HG03521 (cell line): Measurements from ENCODE around the gene KCNAB3.

Experiments used
- ATAC-seq: cut with Tn5 transposase; IDR thresholded peaks from one replicate; pipeline ENCODE4 v1.9.1; 2021; ENCODE audit warnings: mild to moderate bottlenecking, moderate library complexity; ENCODE audit not compliant: unreplicated experiment

Gene KCNAB3

GRCh38 chr17:7940743-7941142 is 11.1 kb upstream of the KCNAB3 start:
- no peak for ATAC-seq

GRCh38 chr17:7940034-7940433 is 10.4 kb upstream of the KCNAB3 start:
- ATAC-seq: no peak

- ATAC-seq: no peak
Measured at GRCh38 chr17:7935859-7936258, 6.2 kb upstream of the KCNAB3 start.

DNA sequence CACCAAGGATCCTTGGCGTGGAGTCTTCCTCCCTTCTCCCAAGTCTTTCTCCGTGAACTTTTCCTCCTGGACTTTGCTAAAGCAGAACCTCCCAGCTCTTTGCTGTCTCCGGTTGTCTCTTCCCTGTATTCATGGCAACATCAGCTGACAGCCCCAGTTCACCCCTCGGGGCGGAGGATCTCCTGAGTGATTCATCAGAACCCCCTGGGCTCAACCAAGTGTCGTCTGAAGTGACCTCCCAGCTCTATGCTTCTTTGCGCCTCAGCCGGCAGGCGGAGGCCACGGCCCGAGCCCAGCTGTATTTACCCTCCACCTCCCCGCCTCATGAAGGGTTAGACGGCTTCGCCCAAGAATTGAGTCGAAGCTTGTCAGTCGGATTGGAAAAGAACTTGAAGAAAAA is 3.3 kb upstream of the KCNAB3 start:
- no peak for ATAC-seq

- ATAC-seq: no peak
Measured at GRCh38 chr17:7932483-7932891, 2.8 kb upstream of the KCNAB3 start.

DNA sequence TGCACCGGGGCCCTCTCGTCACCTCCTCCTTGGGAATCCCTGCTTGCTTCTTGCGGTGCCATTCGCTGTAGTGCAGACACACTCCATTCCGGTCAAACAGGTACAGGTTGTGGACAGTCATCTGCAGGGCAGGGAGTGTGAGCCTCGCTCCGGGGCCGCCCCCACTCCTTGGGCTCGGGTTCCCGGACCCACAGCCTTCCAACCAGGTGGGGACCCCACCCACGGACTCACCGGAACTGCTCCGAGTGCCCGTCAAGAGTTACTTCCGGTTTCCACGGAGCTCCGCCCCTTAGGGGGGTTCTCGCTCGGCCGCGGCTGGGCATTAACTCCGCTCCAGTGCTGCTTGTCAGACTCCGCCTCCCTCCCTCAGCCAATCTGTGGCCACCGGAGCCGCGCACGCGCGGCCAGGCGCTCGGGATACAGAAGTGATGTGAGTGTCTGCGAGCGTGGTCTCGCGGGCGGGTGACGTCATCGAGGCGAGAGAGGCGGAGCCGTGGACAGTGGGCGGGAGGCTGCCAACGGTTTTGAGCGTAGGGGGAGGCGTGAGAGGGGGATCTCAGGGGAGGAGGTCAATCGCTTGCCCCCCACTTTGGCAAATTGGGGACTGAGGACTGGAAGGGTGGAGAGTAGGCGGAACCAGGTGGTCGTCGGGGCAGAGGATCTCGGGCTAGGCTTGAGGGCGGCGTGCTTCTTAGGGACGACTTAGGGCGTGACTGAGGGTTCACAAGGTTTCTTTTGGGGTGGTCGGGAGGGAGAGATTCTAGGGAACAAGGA is 2.2 kb upstream of the KCNAB3 start, which contains the start of the genes CNTROB and TRAPPC1:
Gene CNTROB, plus strand, starts transcription at position 498 of the 774 bp plus-strand sequence. CDS start 874 bp downstream, outside the sequence.
Gene TRAPPC1, minus strand, starts transcription at position 238 of the 774 bp plus-strand sequence. Its CDS starts 117 bp downstream, at position 121.
- ATAC-seq: peak; percentile 96

- no peak for ATAC-seq
Measured at GRCh38 chr17:7930841-7931631, 1.4 kb upstream of the KCNAB3 start.

GRCh38 chr17:7927596-7927995 is 2.1 kb downstream of the KCNAB3 start:
- no peak for ATAC-seq

DNA sequence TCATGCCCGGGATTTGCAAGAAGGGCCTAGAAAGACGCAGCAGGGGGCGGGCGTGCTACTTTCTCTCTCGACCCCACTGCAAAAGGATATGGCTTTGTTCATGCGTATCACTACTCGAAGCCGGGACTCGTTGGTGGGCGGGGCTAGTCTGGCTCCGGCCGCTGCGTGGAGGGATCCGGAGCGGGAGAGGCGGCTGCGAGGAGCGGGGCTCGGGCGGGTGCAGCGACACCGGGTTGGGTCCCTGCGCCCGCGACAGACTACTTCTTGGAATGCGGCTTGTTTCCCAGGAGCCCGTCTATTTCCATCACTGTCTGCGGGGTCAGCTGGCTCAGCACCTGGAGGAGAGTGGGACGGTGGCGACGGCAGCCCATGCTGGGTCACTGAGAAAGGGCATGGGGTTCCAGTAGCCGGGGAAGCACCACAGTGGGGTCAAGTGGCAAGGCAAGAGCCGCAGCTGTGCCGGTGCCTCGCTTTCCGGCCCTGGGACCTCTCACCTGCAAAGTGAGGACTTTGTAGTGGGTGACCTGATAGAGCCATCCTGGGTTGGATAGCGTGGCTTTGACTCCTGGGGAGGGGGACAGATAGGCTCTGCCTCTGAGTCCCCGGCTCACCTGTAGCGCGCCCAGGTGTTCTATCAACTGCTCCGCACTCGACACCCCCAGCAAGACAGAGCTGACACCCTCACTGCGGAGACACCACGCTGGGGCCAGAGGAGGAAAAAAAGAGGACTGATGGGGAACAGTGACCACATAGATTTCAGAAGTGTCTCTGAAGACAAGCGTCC is 6.6 kb downstream of the KCNAB3 start:
- no peak for ATAC-seq

GRCh38 chr17:7922269-7922844 is 7.3 kb downstream of the KCNAB3 start:
- ATAC-seq: no peak

DNA sequence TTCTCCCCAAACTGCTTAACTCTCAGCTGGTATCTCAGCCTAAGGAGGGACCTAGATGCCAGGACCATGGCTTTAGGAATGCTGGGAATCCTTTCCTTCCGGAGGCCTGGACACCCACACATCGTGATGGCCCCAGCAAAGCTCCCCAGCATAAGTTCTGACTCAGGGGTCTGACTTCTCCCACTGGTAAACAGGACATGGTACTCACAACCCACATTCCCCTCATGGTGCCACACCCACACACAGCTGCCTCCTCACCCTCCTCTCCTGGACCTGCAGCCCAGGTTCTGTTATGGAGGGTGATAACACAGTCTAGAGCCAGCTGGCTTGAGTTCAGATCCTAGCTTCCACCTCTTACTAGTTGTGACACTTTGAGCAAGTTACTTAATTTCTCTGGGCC is 12.8 kb downstream of the KCNAB3 start:
- no peak for ATAC-seq

- no peak for ATAC-seq
Measured at GRCh38 chr17:7916385-7916682, 13.3 kb downstream of the KCNAB3 start.

DNA sequence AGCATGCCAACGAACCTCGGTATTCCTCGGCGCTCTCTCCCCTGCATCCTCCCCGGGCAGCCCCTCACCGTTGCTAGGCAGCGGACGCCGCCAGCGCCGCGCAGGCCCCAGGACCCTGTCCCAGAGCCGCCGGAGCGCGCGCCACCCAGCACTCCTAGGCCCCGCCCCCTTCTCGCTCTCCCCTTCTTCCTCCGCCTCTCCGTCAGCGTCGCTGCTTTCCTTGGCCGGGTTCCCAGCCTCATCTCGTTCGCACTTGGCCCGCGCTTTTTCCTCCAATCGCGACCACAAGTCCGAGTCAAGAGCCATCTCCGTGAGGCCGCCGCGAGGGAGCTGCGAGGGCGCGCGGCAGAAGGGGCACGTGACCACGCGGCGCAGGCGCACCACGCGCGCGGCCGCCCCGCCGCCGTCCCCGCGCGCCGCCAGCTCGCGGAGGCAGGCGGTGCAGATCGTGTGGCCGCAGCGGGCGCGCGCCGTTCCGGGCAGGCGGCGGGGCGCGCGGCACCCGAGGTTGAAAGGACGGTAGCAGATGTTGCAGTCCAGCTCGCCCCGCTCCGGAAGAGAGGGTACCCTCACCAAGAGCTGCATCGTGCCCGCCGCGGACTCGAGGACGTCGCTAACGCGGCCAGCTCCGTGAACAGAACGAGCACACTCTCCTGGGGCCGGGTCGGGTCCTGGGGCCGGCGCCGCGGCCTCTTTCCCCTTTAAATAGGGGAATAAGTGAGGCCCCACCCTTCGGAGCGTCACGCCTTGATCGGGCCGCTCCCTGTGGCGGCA is 13.9 kb downstream of the KCNAB3 start, which contains the start of gene RNF227:
Gene RNF227, minus strand, starts transcription at position 679 of the 774 bp plus-strand sequence. Its CDS starts 94 bp downstream, at position 585.
- peak; percentile 73 for ATAC-seq

DNA sequence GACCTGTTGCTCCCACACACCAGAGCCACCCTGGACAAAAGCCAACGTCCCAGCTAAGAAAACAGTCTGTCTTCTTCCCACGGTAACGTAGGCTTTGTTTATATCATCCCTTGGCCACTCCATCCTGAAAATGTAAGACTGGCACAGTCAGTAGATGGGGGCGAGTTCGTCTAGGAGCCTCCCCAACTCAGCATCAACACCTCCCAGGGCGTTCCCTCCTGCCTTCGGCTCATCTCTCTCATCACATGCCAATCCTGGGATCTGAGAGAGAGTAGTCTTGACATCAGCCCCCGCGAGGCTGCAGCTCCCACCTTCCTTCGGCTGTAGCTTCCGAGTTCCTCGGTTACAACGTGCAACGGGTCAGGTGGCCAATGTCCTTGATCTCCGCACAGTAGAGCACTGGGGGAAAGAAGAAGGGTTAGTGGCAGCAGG is 14.5 kb downstream of the KCNAB3 start:
- peak; percentile 28 for ATAC-seq

- ATAC-seq: no peak
Measured at GRCh38 chr17:7912927-7913524, 16.6 kb downstream of the KCNAB3 start.

DNA sequence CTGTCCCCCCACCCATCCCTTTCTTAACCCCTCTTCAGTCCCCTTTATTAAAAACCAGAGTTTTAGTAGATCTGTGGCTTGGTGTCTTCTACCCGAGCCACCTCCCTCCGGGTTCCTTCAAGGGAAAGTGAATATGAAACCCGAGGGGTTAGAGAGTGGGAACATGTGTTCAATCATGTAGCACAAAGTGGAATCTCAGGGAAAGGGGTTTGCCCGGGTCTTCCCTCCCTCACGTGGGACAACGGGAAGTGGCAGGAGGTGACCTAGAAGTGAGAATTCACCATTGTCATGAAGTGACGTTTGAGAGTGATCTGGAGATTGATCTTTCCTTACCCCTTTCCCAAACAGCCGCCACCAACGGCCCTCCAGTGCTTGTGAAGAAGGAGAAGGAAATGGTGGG is 18.5 kb downstream of the KCNAB3 start:
- no peak for ATAC-seq

DNA sequence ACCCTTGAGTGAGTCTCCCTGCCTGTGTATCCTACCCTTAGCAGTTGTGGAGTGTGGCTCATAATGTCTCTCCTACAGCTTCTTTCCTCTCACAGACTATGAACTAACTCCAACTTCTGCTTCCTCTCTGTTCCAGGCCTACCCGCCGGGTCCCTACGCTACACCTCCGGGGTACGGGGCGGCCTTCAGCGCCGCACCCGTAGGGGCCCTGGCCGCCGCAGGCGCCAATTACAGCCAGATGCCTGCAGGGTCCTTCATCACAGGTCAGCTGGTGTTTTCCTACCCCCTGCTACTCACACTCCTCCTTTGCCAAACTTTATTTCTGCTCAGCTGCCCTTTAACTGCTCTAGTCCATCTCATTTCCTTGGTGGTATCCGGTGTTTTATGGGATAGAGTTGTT is 18.9 kb downstream of the KCNAB3 start:
- ATAC-seq: no peak

- no peak for ATAC-seq
Measured at GRCh38 chr17:7910281-7910680, 19.4 kb downstream of the KCNAB3 start.

DNA sequence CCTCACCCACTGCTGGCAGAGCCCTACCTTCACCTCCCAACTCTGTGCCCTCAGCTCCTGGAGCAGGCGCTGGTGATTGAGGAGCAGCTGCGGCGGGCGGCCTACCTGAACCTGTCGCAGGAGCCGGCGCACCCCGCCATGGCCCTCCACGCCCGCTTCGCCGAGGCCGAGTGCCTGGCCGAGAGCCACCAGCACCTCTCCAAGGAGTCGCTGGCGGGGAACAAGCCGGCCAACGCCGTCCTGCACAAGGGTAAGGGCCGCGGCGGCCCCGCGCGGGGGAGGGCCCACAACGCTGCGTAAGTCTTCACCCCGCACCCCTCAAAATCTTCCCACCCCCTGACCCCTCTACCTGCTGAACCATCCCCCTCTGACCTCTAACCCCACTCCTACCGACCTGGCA is 20.6 kb downstream of the KCNAB3 start:
- no peak for ATAC-seq
